ENCODE results near the gene HDHD3. TPM values are rescaled to one million over a fixed set of nuclear protein-coding genes. Genes with fewer than 3 reads are reported as not detected.

HDHD3 gene
- total and polyA plus RNA-seq, 2 experiments from 2014 or later, result 32.1 to 44.6 TPM

DNA sequence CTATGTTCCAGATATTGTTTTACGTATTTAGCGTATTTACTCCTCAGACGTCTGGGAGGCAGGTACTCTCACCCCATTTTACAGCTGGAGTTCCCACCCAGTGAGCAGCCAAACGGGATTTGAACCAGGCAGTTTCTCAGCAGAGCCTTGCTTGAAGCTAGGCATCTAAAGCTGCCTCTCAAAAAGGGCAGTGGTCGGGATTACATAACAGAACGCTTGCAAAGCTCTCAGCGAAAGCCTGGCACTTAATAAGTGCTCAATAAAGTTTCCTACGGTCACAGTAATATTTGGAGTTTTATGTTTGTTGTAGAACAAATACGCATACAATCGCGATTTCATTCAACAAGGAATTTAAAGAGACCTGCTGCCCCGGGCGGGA is 27.7 kb downstream of the HDHD3 start:
- no peaks in the 10 kb centered on the region for H3K9me3 ChIP-seq (ENCODE audit: low read depth)
- peaks cover 58% of the 10 kb centered on the region for H3K27me3 ChIP-seq
- peaks cover 10% of the 10 kb centered on the region for H3K4me1 ChIP-seq (ENCODE audit: low read depth)
- H3K4me3 ChIP-seq, result peak overlapping the region; percentile 49
- H3K27ac ChIP-seq, result no peak overlapping the region
- TF ChIP-seq, protein P1, sequence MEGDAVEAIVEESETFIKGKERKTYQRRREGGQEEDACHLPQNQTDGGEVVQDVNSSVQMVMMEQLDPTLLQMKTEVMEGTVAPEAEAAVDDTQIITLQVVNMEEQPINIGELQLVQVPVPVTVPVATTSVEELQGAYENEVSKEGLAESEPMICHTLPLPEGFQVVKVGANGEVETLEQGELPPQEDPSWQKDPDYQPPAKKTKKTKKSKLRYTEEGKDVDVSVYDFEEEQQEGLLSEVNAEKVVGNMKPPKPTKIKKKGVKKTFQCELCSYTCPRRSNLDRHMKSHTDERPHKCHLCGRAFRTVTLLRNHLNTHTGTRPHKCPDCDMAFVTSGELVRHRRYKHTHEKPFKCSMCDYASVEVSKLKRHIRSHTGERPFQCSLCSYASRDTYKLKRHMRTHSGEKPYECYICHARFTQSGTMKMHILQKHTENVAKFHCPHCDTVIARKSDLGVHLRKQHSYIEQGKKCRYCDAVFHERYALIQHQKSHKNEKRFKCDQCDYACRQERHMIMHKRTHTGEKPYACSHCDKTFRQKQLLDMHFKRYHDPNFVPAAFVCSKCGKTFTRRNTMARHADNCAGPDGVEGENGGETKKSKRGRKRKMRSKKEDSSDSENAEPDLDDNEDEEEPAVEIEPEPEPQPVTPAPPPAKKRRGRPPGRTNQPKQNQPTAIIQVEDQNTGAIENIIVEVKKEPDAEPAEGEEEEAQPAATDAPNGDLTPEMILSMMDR (IDR thresholded peaks at IDR 0.05; ENCODE audit: low read depth, low read length), result no peak
- no peak for DNase-seq (ENCODE audit: low read depth in 1 of 2, low spot score in 1 of 2)
- no peaks in the 10 kb centered on the region for H3K36me3 ChIP-seq

DNA sequence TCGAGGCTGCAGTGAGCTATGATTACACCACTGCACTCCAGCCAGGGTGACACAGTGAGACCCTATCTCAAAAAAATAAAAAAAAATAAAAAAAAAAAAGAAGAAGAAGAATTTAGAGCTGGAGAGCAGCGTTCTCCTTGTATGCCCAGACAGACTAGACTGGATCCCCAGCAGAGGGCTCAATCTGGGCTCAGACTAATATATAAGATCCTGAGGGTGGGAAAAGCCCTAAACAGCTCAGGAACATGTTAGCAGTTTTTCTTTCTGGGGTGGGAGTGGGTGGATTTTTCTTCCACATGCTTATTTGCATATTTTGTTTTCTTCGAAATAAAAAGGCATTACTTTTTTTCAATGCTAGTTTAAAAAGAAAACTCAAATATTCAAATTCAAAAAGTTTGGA is 28.3 kb downstream of the HDHD3 start:
- H3K36me3 ChIP-seq, result no peaks in the 10 kb centered on the region
- TF ChIP-seq, protein P1 (IDR thresholded peaks at IDR 0.05; ENCODE audit: low read depth, low read length), result no peak
- H3K27me3 ChIP-seq, result peaks cover 54% of the 10 kb centered on the region
- peaks cover 14% of the 10 kb centered on the region for H3K4me1 ChIP-seq (ENCODE audit: low read depth)
- no peak for DNase-seq (ENCODE audit: low read depth in 1 of 2, low spot score in 1 of 2)
- no peak overlapping the region for H3K27ac ChIP-seq
- no peak overlapping the region for H3K4me3 ChIP-seq
- no peaks in the 10 kb centered on the region for H3K9me3 ChIP-seq (ENCODE audit: low read depth)

DNA sequence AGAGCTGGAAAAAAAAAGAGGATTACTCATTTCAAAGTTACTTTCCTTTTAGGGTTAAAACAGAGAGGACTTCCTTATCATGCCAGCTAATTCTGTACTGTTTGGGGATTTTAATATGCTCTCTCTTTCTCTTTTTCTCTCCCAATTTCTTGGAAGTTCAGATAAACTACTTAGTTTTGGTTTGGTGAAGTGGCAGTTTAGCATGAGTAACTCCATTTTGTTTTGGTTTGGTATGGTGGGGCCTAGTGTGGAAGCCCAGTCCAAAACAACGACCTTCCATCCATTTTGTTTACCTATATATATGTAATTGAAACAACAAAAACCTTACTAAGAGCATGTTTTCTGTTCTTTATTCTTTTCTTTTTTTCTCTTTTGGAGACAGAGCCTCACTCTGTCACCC is 31.1 kb downstream of the HDHD3 start:
- no peak overlapping the region for H3K4me3 ChIP-seq
- no peak for DNase-seq (ENCODE audit: low read depth in 1 of 2, low spot score in 1 of 2)
- H3K9me3 ChIP-seq (ENCODE audit: low read depth), result no peaks in the 10 kb centered on the region
- H3K27me3 ChIP-seq, result peaks cover 29% of the 10 kb centered on the region
- no peaks in the 10 kb centered on the region for H3K36me3 ChIP-seq
- TF ChIP-seq, protein P1 (IDR thresholded peaks at IDR 0.05; ENCODE audit: low read depth, low read length), result no peak
- peaks cover 15% of the 10 kb centered on the region for H3K4me1 ChIP-seq (ENCODE audit: low read depth)
- no peak overlapping the region for H3K27ac ChIP-seq

DNA sequence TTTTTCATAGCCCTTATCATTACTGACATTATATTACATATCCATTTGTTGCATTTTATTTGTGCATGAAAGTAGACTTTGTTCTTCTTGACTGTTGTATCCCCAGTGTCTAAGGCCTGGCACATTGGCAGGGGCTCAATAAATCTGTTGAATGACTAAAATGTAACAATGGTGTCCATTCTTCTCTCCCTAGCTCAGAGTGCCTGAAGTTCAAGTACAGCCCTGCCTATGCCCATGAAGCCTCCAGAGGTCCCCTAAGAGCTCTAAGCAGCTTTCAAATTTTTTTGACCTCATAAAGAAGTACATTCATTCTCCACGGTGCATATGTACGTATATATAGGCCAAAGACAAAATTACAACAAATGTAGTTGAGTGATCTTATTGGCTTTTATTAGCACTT is 31.6 kb downstream of the HDHD3 start:
- Histone ChIP-seq H3K4me1 (ENCODE audit: low read depth) (peaks cover 14% of the 10 kb centered on the region), H3K9me3 (ENCODE audit: low read depth) (no peaks in the 10 kb centered on the region), H3K27me3 (peaks cover 24% of the 10 kb centered on the region), H3K36me3 (no peaks in the 10 kb centered on the region), H3K4me3 (no peak overlapping the region), H3K27ac (no peak overlapping the region)
- TF ChIP-seq, protein P1 (IDR thresholded peaks at IDR 0.05; ENCODE audit: low read depth, low read length), result no peak
- no peak for DNase-seq (ENCODE audit: low read depth in 1 of 2, low spot score in 1 of 2)

DNA sequence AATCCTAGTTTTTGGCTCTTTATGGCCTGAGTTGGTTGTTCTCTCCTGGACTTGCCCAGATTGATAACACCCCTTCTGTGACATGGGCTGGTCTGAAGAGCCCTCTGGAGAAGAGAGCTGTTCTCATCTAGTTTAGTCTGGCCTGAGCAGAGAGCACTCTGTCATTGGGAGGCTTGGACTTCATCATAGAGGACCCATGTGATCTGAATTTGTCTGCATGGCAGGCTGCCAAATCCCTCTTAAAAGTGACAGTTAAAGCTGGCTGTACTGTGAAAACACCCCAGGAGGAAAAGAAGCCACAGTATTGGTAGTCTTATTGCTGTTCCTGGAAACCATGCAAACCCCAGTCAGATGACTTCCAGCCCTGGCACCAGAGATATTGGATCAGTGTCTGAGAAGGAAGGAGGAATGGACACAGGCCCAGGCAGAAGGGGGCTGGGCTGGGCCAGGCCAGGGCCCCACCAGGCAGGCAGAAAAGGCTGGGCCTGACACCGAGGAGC is 33.0 kb downstream of the HDHD3 start:
- peak overlapping the region; percentile 93 for H3K27ac ChIP-seq
- TF ChIP-seq, protein P1 (IDR thresholded peaks at IDR 0.05; ENCODE audit: low read depth, low read length), result no peak
- H3K9me3 ChIP-seq (ENCODE audit: low read depth), result no peaks in the 10 kb centered on the region
- no peaks in the 10 kb centered on the region for H3K36me3 ChIP-seq
- H3K27me3 ChIP-seq, result peaks cover 10% of the 10 kb centered on the region
- DNase-seq (ENCODE audit: low read depth in 1 of 2, low spot score in 1 of 2), result peak; percentile 91 to 95
- peaks cover 9% of the 10 kb centered on the region for H3K4me1 ChIP-seq (ENCODE audit: low read depth)
- H3K4me3 ChIP-seq, result no peak overlapping the region

Data from cardiac muscle cell (in vitro differentiated cells and primary cell).